Cerebellar cortex (tissue), 1 donor: Measurements from ENCODE around the gene CYP27B1.
"Not testable (repeated sequence)": the region's sequence is repeated elsewhere in the genome, so short reads cannot be mapped to it uniquely, and the experiment has no call there.

Source experiments
- DNase-seq: peaks from one replicate; pipeline ENCODE4 v3.0.0-alpha.2; 2015; ENCODE audit warnings: low spot score

The CYP27B1 gene

DNA sequence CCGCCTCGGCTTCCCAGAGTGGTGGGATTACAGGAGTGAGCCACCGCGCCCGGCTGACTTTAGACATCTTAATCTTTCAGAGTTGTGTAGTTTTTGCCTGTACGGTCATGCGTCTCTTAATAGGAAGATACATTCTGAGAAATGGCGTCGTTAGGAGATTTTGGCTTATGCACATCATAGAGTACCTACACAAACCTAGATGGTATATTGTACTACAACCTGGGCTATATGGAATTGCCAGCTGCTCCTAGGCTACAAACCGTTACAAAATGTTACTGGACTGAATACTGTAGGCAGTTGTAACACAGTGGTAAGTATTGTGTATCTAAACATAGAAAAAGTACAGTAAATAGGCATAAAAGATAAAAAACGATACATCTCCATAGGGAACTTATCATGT is 17.0 kb upstream of the CYP27B1 start:
- no peak for DNase-seq

DNA sequence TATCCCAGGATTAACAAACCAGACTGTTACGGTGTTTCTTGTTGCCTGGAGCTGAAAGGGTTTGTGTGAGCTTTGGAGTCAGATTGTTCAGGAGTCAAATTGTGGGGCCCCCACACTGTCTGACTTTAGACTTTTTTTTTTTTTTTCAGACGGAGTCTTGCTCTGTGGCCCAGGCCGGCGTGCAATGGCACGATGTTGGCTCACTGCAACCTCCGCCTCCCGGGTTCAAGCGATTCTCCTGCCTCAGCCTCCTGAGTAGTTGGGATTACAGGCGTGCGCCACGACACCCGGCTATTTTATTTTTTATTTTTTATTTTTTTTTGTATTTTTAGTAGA is 16.6 kb upstream of the CYP27B1 start:
- DNase-seq, result no peak

DNA sequence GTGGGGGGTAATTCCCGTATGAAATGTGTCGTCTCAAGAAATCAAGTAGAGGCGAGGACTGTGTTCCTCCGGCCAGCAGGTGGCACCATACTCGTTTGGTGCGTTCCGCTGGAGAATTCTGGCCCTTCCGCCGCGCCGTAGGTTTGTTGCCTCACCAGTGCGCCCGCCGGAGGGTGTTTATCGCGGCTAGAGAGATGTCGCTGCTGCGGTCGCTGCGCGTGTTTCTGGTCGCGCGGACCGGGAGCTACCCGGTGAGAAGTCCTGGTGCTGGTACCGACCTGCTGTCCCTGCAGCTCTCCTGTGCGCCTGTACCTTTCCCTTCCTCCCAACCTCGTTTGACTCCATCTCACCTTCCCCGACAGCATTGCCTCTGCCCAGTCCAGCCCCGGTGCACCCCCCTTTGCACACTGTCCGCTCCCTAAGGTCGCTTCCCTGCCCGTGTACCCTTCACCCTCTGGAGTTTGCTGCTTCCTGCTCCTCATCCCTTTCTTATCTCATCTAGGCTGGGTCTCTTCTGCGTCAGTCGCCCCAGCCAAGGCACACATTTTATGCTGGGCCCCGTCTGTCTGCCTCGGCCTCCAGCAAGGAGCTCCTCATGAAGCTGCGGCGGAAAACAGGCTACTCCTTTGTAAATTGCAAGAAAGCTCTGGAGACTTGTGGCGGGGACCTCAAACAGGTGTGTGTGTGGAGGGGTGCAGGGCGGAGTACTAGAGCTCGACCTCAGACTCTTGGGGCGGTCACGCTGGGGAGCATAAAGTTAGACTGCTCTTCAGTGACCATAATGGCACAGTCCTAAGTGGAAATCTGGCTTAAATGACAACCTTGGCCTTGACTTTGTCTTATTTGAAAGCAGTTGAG is 16.0 kb upstream of the CYP27B1 start, which contains the start of gene TSFM:
Gene TSFM (plus strand): TSS at position 180 of the 858 bp plus-strand sequence. CDS start 15 bp downstream, at position 195.
- peak; percentile 94 for DNase-seq

DNA sequence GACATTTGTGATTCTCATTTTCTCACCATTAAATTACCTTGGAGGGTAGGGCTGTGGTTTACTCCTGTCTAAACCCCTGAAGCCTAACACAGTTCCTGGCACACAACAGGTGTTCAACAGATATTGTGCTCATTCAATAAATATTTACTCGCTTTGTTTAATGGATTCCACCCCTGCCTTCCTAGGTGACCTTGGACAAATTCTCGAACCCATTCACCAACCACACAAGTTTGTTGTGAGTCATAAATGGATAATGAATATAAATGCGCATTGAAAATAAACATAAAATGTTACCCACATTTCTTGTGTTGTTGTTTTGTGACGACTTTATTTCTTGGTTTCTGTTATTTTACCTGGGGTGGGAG is 15.3 kb upstream of the CYP27B1 start:
- DNase-seq, result no peak

DNA sequence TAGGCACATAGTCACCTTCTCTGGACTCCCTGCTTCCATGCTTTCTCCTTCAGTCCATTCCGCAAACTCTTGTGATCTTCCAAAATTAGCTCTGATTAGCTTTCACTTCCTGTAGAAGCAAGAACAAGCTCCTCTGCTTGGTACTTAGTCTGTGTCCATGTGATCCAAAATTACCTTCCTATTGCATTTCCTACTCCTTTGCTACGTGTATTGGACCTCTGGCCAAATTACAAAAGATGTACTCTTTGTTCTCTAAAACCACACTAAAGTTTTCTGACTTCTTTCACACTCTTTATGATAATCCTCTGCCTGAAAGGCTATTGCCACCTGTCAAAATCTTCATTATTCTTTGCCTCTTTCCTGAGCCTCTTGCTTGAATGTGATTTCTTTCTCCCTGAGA is 14.9 kb upstream of the CYP27B1 start:
- DNase-seq, result no peak

DNA sequence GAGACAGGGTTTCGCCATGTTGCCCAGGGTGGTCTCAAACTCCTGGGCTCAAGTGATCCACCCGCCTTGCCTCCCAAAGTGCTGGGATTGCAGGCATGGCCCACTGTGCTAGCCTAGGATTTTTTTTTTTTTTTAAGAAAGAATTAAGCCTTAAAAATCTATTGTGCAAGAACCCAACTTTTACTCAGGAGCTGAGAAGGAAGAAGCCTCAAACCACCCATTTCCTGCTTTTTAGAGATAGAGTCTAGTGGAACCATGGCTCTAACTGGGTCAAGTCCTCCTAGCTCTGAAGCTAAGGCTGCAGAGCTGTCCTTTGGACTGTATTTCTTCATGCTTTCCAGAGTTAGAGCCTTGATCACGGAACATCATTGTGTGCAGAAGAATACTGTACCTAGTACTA is 14.4 kb upstream of the CYP27B1 start:
- DNase-seq, result no peak

DNA sequence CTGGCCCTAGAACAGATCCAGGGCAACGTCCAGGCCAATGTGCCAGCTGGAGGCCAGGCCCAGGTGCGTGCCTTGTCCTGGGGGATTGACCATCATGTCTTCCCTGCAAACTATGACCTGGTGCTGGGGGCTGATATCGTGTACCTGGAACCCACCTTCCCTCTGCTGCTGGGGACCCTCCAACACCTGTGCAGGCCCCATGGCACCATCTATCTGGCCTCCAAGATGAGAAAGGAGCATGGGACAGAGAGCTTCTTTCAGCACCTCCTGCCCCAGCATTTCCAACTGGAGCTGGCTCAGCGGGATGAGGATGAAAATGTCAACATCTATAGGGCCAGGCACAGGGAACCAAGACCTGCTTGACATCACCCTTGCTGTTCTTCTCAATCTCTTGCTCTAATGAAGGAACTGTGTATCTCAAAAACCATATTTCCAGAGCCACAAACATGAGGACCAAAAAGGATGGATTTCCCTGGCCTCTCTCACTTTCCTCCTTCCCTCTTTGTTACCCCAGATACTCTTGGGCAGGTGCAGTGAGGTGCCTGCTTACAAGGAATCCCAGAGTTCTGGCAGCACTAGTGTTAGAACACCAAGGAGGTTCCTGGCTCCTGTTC is 13.5 kb upstream of the CYP27B1 start:
- no peak for DNase-seq

DNA sequence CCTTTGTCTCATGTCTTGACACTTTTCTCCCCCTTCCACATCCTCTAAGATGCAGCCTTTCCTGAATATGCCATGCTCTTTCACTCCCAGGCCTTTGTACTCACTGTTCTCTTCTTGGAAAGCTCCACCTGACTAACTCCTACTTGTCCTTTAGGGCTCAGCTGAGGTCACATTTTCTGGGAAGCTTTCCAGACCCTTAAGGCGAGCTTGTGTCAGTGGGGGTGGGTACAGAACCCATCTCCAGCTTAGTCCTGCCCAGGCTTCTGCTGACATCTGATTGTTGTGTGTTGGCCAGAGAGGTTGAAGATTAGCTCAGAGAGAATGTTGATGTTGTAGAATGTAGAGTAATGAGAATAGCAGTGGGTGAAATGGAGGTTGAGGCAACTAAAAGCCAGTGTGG is 12.9 kb upstream of the CYP27B1 start:
- no peak for DNase-seq

DNA sequence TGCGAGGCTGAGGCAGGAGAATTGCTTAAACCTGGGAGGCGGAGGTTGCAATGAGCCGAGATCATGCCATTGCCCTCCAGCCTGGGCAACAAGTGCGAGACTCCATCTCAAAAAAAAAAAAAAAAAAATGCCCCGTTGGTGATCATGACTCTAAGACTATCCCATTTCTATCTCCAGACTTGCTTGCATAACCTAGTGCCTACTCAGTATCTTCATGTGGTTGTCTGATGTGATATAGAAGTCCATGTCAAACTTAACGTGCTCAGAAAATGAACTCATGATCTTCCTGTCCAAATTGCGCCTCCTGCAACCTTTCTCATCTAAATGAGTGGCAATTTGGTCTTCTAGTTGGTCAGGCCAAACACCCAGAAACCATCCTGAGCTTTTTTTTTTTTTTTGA is 11.0 kb upstream of the CYP27B1 start:
- no peak for DNase-seq

DNA sequence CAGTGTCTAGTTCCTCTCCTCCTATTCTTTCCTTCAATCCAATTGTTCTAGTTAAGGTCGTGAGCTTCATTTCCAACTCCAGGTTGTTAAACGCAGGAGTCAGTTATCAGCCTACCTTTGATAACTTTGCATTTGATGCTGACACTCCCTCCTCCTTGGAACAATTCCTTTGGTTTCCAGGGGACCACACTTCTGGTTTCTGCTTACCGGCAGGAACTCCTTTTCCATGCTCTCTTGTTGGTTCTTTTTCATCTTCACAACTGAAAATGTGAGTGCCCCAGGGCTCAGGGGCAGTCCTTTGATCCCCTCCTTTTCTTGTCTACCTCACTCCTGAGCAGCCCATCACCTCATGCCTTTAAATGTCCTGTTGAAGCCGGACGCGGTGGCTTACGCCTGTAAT is 10.5 kb upstream of the CYP27B1 start:
- DNase-seq, result no peak

DNA sequence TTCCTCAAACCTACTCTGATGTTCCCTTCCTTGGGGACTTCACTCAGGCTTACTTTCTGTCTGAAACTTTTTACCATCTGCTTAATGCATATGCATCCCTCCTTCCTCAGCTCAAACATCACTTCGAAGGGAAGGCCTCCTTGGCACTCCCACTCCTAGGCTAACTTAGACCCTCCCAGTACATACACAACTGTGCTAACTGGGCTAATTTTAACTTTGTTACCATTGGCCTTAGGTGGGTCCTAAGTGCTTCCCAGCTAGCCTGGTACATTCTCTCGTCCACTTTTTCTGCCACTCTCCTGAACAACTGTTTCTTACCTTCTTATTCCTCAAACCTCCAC is 9.3 kb upstream of the CYP27B1 start:
- DNase-seq, result no peak

DNA sequence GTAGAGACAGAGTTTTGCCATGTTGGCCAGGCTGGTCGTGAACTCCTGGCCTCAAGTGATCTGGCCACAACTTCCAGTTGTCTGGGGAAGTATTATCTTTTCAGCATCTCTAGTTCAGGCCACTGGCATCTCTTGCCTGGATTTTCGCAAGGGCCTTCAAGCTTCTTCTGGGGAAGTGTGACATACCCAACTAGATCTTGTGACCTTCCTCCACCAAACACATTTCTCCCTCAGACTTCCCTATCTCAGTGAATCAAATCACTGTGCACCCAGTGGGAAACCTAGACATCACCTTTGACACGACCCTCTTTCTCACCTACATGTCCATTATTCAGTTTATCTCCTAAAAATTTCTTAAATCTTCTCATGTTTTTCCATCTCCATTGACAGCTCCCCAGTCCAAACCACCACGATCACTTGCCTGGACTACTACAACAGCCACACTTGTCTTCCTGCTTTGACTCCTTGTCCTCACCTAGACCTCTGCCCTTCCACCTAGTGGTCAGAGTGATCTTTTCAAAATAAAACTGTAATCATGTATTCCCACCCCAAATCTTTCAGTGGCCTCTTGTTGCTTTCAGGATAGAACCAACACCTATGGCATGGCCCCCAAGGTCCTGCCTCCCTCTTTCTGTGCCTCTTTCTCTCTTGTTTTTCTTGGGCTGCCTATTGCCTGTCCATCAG is 8.8 kb upstream of the CYP27B1 start:
- no peak for DNase-seq

DNA sequence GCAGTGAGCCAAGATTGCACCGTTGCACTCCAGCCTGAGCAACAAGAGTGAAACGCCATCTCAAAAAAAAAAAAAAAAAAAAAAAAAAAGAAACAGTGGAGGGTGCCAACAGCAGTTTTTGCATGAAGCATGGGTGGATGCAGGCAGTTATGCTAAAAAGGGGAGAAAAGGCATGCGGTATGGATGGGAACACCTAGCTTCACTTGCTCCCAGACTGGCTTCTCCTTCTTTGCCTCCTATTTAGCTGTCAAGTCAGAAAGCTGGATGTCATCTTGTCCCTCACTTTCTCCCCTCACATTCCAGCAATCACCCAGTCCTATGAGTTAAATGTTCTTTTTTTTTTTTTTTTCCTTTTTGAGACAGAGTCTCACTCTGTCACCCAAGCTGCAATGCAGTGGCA is 8.2 kb upstream of the CYP27B1 start:
- DNase-seq, result no peak

DNA sequence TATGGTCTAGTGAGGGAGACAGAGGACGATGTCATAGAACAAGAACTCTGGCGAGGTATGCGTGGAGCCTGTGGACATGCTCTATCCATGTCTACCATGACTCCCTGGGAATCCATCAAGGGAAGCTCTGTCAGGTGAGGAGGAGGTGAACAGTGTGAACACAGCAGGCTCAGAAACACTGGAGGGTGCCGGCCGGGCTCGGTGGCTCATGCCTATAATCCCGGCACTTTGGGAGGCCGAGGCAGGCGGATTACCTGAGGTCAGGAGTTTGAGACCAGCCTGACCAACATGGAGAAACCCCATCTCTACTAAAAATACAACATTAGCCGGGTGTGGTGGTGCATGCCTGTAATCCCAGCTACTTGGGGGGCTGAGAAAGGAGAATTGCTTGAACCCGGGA is 7.8 kb upstream of the CYP27B1 start:
- not testable (repeated sequence) for DNase-seq

DNA sequence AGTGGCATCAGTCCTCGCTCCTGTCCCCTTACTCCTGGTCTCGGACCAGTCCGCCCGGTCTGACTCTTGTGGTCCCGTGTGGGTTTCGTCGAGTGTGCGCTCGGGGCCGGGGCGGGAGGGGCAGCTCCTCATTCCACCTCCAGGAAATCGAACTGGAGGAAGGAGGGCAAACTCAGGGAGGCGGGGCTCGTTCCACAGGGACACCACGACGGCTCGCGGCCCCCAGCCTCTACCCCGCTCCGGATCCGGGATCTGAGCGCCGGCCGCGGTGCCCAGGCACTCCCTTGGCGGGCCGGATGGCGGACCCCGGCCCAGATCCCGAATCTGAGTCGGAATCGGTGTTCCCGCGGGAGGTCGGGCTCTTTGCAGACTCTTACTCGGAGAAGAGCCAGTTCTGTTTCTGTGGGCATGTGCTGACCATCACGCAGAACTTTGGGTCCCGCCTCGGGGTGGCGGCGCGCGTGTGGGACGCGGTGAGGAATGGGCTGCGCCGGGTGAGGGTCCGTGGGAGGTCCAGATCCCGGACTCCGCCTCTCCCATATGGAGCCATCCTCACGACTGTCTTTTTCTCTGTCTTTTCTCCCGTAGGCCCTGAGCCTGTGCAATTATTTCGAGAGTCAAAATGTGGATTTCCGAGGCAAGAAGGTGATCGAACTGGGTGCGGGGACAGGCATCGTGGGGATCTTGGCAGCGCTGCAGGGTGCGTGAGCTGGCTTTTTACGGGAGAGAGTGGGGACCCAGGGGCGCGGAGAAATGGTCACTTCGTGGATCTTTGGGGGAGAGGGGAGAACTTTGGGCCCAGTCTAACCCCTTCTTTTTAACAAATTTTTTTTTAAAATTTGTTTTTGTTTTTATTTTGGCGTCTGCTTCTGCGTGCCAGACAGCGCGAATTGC is 5.8 kb upstream of the CYP27B1 start, which contains the start of gene EEF1AKMT3:
Gene EEF1AKMT3 (plus strand): TSS at position 186 of the 894 bp plus-strand sequence. CDS start 111 bp downstream, at position 297.
- DNase-seq, result no peak

DNA sequence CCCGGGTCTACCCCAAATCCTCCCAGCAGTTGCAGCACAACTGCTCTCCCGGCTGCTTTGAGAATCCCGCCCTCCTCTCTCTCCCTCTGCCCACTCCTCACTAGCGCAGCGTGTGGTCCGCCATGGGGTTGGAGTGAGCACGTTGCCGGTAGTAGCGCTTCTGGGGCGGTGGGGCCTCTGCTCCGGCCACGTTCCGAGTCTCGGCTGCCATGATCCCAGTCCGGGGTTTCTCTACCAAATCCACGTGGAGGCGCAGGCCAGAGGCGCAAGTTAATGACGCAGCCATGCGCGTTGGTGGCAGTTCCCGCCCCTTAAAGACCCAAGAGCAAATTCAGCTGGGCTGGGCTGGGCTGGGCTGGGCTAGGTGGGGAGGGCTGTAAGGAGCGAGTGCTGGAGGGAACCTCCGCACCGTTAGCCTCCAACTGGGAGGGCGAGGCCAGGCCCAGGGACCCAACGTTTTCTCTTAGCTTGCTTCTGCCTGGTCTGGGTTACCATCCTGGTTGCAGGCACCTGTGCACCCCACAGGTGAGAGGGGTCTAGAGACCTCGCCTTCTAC is 5.1 kb upstream of the CYP27B1 start, which contains the start of gene METTL1:
Gene METTL1 (minus strand): TSS at position 233 of the 556 bp plus-strand sequence. CDS start 22 bp downstream, at position 211.
- peak; percentile 98 for DNase-seq

DNA sequence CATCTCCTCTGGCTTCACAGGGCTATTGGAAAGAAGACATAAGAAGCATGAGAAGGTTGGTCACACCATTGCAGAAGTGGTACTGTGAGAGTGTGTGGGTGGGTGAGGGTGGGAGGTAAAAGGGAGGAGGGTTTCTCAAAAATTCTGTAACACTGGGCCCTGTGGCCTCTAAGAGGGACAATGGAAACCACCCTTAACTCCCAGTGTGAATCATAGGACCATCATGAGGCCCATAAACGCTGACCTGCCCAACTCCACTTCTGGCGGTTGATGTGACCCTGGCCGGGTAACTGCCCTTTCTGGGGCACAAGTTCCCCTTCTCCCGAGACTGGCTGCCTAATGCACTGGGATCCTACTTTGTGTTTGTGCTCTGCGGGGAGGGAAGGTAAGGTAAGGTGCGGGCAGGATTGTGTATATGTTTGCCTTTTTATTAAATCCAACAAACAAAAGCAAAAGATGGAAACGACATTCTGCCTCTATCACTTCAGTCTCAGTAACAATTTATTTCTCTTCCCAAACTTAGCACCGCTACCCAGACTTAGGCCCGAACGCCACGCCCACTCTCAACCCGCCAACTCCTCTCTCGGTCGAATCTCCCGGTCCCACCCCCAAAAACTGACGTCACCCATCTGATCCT is 4.5 kb upstream of the CYP27B1 start:
- DNase-seq, result peak; percentile 89

DNA sequence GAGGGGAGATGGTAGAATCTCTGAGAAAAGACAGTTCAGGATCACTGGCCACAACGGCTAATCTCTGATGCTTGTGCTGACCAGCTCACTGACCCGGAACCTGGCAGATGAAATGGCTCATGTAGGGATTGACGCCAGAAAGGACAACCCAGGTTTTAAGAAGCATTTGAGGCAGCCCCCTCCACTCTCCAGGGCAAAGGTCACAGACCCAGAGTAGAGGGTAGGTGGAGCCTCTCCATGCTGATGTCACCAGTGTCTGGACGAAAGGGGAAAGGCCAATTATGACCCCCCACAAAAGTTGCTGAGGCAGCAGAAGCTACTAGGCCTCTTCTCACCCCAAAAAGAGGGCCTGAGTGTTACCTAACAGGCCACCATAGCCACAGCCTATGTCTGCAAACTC is 3.9 kb upstream of the CYP27B1 start:
- no peak for DNase-seq

DNA sequence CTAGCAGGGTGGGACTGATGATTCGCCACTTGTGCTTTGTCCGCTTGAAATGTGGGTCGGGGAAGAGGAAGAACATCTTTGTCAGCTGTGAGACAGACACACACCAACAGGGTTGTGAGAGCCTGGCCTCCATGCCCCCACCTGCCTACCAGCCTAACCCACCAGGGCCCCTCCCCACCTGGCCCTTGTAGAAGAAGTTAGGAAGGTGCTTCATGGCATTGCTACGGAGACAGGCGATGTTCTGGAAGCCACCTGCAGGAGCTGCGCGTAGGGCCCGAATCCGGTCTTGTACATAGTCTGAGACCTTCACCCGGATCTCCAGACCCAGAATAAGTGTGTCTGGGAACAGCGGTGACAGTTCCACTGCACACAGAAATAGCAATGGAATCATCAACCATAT is 2.7 kb upstream of the CYP27B1 start:
- no peak for DNase-seq

DNA sequence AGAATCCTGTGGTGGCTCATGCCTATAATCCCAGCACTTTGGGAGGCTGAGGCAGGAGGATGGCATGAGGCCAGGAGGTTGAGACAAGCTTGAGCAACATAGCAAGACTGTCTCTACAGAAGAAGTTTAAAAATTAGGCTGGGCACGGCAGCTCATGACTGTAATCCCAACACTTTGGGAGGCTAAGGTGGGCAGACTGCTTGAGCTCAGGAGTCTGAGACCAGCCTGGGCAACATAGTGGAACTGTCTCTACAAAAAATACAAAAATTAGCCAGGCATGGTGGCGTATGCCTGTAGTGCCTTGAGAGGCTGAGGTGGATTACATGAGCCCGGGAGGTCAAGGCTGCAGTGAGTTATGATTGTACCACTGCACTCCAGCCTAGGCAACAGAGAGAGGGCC is 998 bp upstream of the CYP27B1 start:
- DNase-seq, result no peak

DNA sequence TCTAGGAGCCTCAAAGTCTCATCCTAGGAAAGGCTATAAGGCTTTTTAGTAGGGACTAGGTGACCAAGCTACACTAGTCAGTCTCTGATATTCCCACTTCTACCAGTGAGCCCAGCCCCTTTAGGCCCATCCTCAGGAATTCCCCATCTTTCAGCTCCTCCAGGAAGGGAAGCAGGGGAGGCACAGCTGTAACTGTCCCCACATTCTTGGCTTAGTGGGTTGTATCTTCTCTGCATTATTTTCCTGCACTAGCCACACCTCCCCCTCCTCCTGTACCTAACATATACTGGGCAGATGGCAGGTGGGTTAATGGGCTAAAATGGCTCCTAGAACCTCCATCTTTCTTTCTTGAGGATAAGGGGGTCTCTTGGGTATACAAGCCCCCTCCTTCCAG is 424 bp upstream of the CYP27B1 start:
- no peak for DNase-seq
